Measurements from ENCODE around the gene ARHGAP21. TPM values are rescaled to one million over a fixed set of nuclear protein-coding genes. Genes with fewer than 3 reads are reported as not detected.

Gene ARHGAP21
- total and polyA plus RNA-seq, 2 experiments from 2014 or later: 28.7 to 176 TPM

GRCh38 chr10:24724381-24725228, 918 bp upstream of the ARHGAP21 start:
- Histone ChIP-seq H3K9me3 (ENCODE audit: low read depth) (no peaks in the 10 kb centered on the region), H3K4me1 (ENCODE audit: insufficient read depth) (0 out of 2 replicates have a peak, but pooled peaks cover 8% of the 10 kb centered on the region), H4K20me1 (ENCODE audit: insufficient read depth) (no peaks in the 10 kb centered on the region), H3K4me3 (peak overlapping the region; percentile 91), H3F3A (ENCODE audit: insufficient read depth) (peaks cover 15% of the 10 kb centered on the region; the same call in 1 of the 2 replicates), H3K79me2 (ENCODE audit: insufficient read depth) (peaks cover 30% of the 10 kb centered on the region), H3K9me2 (ENCODE audit: insufficient read depth) (no peaks in the 10 kb centered on the region), H3K9ac (peak overlapping the region; percentile 94), H2AFZ (peak overlapping the region; percentile 91), H3K27me3 (replicated peaks; ENCODE audit: insufficient read depth) (no peaks in the 10 kb centered on the region), H3K4me2 (ENCODE audit: unreplicated experiment) (peak overlapping the region; percentile 89), H3K27ac (peak overlapping the region; percentile 94), H3K36me3 (ENCODE audit: low read depth) (0 out of 2 replicates have a peak, but pooled peaks cover 3% of the 10 kb centered on the region)
- WGBS, 2 experiments (ENCODE audit: low coverage in 1 of 2, low lambda C conversion rate in 2 of 2, missing lambda C conversion rate in 2 of 2): 1% methylated on average over 33 to 51 of the region's 52 CpGs
- DNase-seq: peak; percentile 99
- no peak for TF ChIP-seq EZH2 (IDR thresholded peaks at IDR 0.05; ENCODE audit: insufficient read depth, poor library complexity, severe bottlenecking)
- TF ChIP-seq EZH2phosphoT487 (IDR thresholded peaks at IDR 0.05; ENCODE audit: insufficient read depth, low read depth): no peak
- in situ Hi-C loops (cut with MboI): no loop called here

- Histone ChIP-seq H2AFZ (no peak overlapping the region), H3K4me2 (ENCODE audit: unreplicated experiment) (no peak overlapping the region)
Observed at GRCh38 chr10:24723386-24723787, 300 bp downstream of the ARHGAP21 start.

GRCh38 chr10:24722676-24723385, 856 bp downstream of the ARHGAP21 start:
- peak overlapping the region; percentile 94 for H3K4me3 ChIP-seq
- H3F3A ChIP-seq (ENCODE audit: insufficient read depth): peaks cover 33% of the 10 kb centered on the region
- peak overlapping the region; percentile 99 for H3K4me2 ChIP-seq (ENCODE audit: unreplicated experiment)
- H4K20me1 ChIP-seq (ENCODE audit: insufficient read depth): no peaks in the 10 kb centered on the region
- DNase-seq: peak; percentile 84
- H2AFZ ChIP-seq: peak overlapping the region; percentile 31; the same call in 1 of the 2 replicates
- TF ChIP-seq EZH2 (IDR thresholded peaks at IDR 0.05; ENCODE audit: insufficient read depth, poor library complexity, severe bottlenecking) (no peak), EZH2phosphoT487 (IDR thresholded peaks at IDR 0.05; ENCODE audit: insufficient read depth, low read depth) (no peak)
- H3K9me2 ChIP-seq (ENCODE audit: insufficient read depth): no peaks in the 10 kb centered on the region
- 0 to 2% methylated on average over 28 to 62 of the region's 84 CpGs for WGBS, 2 experiments (ENCODE audit: low coverage in 1 of 2, low lambda C conversion rate in 2 of 2, missing lambda C conversion rate in 2 of 2)
- peak overlapping the region; percentile 95 for H3K9ac ChIP-seq
- in situ Hi-C loops (cut with MboI): no loop called here
- H3K36me3 ChIP-seq (ENCODE audit: low read depth): 0 out of 2 replicates have a peak, but pooled peaks cover 3% of the 10 kb centered on the region
- peak overlapping the region; percentile 90 for H3K27ac ChIP-seq
- peaks cover 48% of the 10 kb centered on the region for H3K79me2 ChIP-seq (ENCODE audit: insufficient read depth)
- no peaks in the 10 kb centered on the region for H3K27me3 ChIP-seq (replicated peaks; ENCODE audit: insufficient read depth)
- H3K4me1 ChIP-seq (ENCODE audit: insufficient read depth): peaks cover 24% of the 10 kb centered on the region
- H3K9me3 ChIP-seq (ENCODE audit: low read depth): no peaks in the 10 kb centered on the region

More at GRCh38 chr10:24723386-24723787, 300 bp downstream of the ARHGAP21 start:
- H3K4me1 ChIP-seq (ENCODE audit: insufficient read depth): peaks cover 18% of the 10 kb centered on the region
- no peaks in the 10 kb centered on the region for H3K9me3 ChIP-seq (ENCODE audit: low read depth)
- no peaks in the 10 kb centered on the region for H3K9me2 ChIP-seq (ENCODE audit: insufficient read depth)
- peaks cover 27% of the 10 kb centered on the region for H3F3A ChIP-seq (ENCODE audit: insufficient read depth)
- peak overlapping the region; percentile 95 for H3K9ac ChIP-seq
- 0 out of 2 replicates have a peak, but pooled peaks cover 3% of the 10 kb centered on the region for H3K36me3 ChIP-seq (ENCODE audit: low read depth)
- WGBS, 2 experiments (ENCODE audit: low coverage in 1 of 2, low lambda C conversion rate in 2 of 2, missing lambda C conversion rate in 2 of 2): 2% methylated on average over 13 to 21 of the region's 70 CpGs
- TF ChIP-seq EZH2 (IDR thresholded peaks at IDR 0.05; ENCODE audit: insufficient read depth, poor library complexity, severe bottlenecking) (no peak), EZH2phosphoT487 (IDR thresholded peaks at IDR 0.05; ENCODE audit: insufficient read depth, low read depth) (no peak)
- in situ Hi-C loops (cut with MboI): no loop called here
- H3K4me3 ChIP-seq: peak overlapping the region; percentile 94
- H4K20me1 ChIP-seq (ENCODE audit: insufficient read depth): no peaks in the 10 kb centered on the region
- H3K79me2 ChIP-seq (ENCODE audit: insufficient read depth): peaks cover 42% of the 10 kb centered on the region
- peak; percentile 74 for DNase-seq
- H3K27ac ChIP-seq: peak overlapping the region; percentile 94
- no peaks in the 10 kb centered on the region for H3K27me3 ChIP-seq (replicated peaks; ENCODE audit: insufficient read depth)

- Histone ChIP-seq H4K20me1 (ENCODE audit: insufficient read depth) (no peaks in the 10 kb centered on the region), H3K27ac (peak overlapping the region; percentile 90), H3K9ac (peak overlapping the region; percentile 95), H3K79me2 (ENCODE audit: insufficient read depth) (peaks cover 54% of the 10 kb centered on the region), H3K36me3 (ENCODE audit: low read depth) (0 out of 2 replicates have a peak, but pooled peaks cover 3% of the 10 kb centered on the region), H3F3A (ENCODE audit: insufficient read depth) (peaks cover 34% of the 10 kb centered on the region), H3K27me3 (replicated peaks; ENCODE audit: insufficient read depth) (no peaks in the 10 kb centered on the region), H3K4me1 (ENCODE audit: insufficient read depth) (peaks cover 25% of the 10 kb centered on the region), H3K4me3 (peak overlapping the region; percentile 94), H3K4me2 (ENCODE audit: unreplicated experiment) (peak overlapping the region; percentile 99), H3K9me3 (ENCODE audit: low read depth) (no peaks in the 10 kb centered on the region), H2AFZ (no peak overlapping the region), H3K9me2 (ENCODE audit: insufficient read depth) (no peaks in the 10 kb centered on the region)
- DNase-seq: no peak
- TF ChIP-seq EZH2phosphoT487 (IDR thresholded peaks at IDR 0.05; ENCODE audit: insufficient read depth, low read depth) (no peak), EZH2 (IDR thresholded peaks at IDR 0.05; ENCODE audit: insufficient read depth, poor library complexity, severe bottlenecking) (no peak)
- in situ Hi-C loops (cut with MboI): no loop called here
- 2% methylated on average over 19 of the region's 19 CpGs for WGBS, 2 experiments (ENCODE audit: low coverage in 1 of 2, low lambda C conversion rate in 2 of 2, missing lambda C conversion rate in 2 of 2)
Observed at GRCh38 chr10:24722131-24722675, 1.5 kb downstream of the ARHGAP21 start.

Measured in GM23248 (cell line).